ENCODE results near the gene ABHD6. TPM values are rescaled to one million over a fixed set of nuclear protein-coding genes. Genes with fewer than 3 reads are reported as not detected.
"Not testable (repeated sequence)": the region's sequence is repeated elsewhere in the genome, so short reads cannot be mapped to it uniquely, and the experiment has no call there.

ABHD6 gene, protein sequence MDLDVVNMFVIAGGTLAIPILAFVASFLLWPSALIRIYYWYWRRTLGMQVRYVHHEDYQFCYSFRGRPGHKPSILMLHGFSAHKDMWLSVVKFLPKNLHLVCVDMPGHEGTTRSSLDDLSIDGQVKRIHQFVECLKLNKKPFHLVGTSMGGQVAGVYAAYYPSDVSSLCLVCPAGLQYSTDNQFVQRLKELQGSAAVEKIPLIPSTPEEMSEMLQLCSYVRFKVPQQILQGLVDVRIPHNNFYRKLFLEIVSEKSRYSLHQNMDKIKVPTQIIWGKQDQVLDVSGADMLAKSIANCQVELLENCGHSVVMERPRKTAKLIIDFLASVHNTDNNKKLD
- total RNA-seq (2014; rRNA removed; shearing (Covaris generic)), result 19.5 and 20.1 TPM in 2 replicates

DNA sequence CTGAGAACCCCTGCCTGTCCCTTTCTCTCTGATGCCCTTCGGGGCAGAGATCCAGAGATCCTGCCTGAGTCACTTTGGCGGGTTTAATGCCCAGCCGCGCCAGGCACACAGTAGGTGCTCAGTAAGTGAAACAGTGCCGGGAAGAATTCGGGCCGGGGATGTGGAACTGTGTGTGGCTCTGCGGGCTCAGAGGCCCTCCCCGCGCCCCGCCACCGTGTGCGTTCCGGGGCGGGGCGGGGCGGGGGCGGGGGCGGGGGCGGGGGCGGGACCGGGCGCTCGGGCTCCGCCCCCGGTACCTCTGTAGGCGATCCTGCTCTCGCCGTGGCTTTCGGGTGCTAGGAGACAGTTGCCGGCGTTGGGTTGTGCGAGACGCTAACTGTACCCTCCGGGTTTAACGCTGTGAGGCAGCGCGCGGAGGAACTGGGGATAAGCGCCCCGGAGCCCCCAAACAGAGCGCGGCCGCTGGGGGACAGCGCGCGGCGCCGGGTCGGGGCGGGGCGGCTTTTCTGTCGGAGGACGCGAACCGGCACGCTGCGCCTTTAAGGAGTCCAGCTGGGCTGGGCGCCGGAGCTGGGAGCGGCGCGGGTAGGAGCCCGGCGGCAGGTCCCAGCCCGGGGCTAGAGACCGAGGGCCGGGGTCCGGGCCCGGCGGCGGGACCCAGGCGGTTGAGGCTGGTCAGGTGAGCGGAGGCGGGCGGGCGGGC lies at the start of gene ABHD6:
Gene ABHD6 (plus strand): TSS at position 555 of the 703 bp plus-strand sequence. CDS start 18,795 bp downstream, outside the sequence.
- peak; percentile 77 for DNase-seq (ENCODE audit: low read depth)

DNA sequence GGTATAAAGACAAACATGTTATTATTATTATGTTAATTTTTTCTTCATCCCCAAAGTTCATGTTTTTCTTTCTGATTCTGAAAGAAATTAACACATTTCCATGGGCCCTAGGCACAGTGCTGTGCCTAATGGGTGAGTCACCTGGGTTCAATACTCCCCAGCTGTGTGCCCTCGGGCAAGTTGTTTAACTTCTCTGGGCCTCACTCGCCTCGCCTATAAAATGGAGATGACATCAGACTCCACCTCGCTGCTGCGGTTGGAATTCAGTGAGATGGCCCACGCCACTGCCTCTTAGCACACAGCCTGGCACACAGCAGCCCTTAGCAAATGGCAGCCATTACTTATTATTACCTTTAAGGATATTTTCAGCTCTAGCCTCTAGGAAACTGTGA lies 49.4 kb upstream of the ABHD6 start:
- peak; percentile 95 for DNase-seq (ENCODE audit: low read depth)

DNA sequence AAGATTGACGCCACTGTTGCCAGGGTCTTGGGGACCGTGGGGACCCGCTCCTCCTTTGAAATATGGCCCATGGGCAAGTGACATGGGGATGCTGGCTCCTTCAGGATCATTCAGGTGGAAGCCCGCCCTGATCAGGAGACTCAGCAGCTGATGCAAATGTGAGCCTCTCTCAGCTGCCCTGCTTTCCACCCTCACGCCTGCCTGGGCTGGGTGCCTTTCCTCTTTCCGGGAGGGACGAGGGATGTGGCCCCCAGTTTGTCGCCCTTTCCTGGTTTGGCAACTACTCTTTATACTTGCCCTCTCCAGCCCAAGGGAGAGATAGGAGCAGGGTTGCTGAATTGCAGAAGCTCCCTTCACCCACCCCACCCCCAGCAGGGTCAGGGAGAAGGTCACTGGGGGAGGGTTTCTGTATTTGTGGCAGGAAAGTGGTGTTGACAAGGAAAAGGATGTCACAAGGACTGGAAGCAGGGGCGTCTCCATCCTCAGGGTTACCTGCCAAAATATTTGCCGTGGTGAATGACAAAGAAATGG lies 48.6 kb upstream of the ABHD6 start:
- DNase-seq (ENCODE audit: low read depth), result no peak

DNA sequence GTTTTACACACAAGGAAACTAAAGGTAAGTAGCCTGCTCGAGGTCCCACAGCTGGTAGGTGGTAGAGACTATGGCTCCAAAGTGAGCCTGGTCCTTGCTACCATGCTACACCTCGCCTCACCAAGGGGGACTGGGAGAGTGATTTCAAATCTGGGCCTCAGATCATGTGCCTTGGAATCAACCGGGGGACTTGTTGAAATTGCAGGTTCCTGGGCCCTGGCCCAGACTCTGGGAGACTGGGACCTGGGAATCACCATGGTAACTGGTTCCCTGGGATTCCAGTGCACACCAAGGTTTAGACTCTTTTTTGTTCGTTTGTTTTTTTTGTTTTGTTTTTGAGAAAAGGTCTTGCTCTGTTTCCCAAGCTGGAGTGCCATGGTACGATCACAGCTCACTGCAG lies 47.9 kb upstream of the ABHD6 start:
- no peak for DNase-seq (ENCODE audit: low read depth)

DNA sequence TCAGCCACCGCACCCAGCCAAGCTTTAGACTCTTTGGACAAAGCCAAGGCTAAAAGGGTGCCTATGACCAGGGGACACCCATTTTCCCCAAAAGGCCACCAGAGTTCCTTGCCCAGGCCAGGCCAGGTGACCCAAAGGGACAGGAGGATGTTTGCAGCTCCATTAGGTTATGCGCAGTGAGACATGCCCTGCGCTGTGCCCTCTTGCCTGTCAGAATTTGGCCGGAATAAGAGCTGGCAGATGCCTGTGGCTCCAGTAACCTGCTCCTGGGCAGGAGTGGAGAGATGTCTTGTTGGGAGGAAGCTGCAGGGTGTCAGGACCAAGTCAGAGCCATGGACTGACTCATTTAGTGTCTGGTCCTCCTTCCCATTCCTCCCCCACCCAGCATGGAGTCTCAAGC lies 47.3 kb upstream of the ABHD6 start:
- peak; percentile 30 for DNase-seq (ENCODE audit: low read depth)

DNA sequence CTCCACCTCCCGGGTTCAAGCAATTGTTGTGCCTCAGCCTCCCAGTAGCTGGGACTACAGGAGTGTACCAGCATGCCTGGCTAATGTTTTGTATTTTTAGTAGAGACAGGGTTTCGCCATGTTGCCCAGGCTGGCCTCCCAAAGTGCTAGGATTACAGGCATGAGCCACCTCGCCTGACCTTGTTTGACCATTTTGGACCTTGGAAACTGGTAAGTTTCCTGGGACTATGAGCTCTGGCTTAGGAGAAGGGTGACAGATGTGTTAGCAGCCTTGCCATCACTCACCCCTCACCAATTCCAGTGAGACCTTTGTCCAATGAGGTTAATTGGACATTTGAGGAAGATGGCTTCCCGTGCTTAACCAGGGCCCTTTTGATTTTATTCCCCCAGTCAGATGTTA lies 46.7 kb upstream of the ABHD6 start:
- DNase-seq (ENCODE audit: low read depth), result no peak

DNA sequence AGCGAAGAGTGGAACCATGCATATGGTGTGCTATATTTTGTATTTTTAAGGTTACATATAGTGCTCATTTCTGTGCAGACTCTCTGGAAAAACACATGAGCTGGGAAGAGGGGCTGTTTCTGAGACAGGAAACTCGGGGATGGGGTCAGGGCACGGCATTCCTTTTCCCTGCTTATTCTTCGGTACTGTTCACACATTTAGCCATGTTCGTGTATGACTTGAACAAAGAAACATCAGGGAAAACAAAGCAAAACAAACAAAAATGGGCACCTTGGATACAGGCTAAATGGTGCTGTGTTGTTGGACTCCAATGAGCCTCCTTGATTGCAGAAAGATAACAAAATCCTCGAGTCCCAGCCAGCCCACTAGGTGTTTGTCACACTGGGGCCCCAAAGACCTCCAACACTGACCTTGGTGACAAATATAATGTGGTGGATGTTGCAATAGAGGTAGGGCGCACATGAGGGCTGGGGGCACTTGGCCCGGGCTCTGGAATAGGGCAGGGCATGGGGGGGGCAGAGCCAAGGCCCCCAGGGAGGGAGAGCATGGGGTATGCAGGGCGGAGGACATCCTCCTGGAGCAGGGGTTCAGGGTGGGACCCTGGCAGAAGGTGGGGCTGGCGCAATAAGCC lies 46.1 kb upstream of the ABHD6 start:
- no peak for DNase-seq (ENCODE audit: low read depth)

DNA sequence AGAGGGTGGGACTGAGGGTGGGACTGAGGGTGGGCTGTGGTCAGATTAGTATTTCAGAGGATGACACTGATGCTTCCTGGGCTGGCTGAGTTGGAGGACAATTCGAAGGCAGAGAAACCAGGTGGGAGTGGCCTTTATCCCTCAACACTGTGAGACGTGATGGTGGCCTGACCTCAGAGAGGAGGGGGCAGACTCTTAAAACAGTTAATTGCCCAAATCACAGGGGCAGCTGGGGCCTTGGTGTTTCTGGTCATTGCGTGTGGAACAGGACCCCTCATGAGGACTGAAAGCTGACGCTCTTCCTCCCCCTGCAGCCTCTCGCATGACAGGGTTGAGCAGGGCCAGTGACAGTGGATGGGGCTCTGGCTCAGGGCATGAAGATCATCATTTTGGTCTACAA lies 45.5 kb upstream of the ABHD6 start:
- no peak for DNase-seq (ENCODE audit: low read depth)

DNA sequence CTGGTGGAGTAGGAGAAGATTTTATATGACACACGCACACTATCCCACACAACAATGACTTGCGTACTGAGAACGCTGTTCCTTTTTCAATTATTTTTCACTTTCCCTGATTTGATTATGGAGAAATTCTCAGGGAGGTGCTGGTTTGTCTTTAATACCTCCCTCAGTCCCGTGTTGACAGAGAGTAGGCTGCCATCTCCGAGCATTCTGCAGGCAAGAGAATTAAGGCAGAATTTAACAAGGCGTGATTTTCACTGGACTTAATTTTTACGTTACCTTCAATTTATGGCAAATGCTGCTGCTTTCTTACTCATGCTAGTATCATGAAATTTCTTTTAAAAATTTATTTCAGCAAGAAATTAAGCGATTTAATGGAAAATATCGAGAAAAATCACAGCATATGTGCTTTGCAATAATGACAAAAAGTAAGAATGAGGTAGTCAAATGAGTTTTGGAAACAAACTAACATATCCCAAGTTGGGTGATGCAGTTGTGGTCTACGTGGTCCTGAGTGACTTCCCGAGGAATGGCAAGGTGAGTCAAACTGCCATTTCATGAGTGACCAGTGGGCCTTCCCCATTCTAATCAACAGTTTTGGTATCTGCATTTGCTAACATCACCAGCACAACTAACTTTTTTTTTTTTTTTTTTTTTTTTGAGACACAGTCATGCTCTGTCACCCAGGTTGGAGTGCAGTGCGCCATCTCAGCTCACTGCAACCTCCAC lies 43.7 kb upstream of the ABHD6 start:
- DNase-seq (ENCODE audit: low read depth), result no peak

DNA sequence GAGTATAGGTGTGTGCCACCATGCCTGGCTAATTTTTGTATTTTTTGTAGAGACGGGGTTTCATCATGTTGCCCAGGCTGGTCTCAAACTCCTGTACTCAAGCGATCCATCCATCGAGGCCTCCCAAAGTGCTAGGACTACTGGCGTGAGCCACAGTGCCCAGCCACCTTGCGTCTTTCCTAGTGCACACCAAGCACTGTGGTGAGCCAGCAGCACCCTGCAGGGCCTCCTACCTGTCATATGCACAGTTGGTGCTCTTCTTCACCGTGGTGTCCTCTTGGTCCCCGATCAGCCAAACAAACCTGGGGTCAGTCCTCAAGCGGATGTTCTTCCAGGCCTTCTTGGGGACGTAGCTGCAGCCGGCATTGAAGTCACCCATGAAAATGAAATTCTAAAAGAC lies 40.0 kb upstream of the ABHD6 start:
- no peak for DNase-seq (ENCODE audit: low read depth)

DNA sequence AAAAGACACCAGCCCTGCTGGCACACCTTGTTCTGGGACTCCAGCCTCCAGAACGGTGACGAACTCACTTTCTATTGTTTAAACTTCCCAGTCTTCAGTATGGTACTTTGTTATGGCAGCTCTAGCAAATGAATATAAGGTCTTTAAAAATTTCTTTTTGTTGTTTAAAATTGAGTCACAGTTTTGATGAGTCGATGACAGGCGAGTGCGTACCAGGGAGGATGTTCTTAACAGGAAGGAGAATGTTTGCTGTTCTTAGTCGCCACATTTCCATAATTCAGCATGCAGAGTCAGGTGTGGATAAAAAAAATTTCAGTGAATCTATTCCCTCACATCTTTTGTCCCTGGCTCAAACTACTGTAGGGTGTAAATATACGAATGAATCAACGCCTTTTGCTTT lies 39.2 kb upstream of the ABHD6 start:
- no peak for DNase-seq (ENCODE audit: low read depth)

DNA sequence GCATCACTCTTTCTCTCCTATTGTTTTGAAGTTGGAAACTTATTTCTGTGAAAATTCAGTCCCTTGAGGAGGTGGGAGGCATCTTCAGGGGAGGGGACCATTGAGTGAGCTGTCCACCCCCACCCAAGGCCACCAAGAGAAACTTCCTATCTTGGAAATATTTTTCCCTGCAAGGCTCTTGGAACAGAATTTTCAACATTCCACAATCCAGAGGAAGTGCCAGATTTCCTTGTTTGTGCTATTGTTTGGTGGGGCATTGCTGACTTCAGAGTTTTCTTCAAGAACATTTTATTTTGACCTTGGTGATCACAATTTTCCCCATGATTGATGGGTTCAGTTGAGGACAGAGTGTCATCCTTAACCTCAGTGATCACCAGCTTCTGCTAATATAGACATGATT lies 38.8 kb upstream of the ABHD6 start:
- DNase-seq (ENCODE audit: low read depth), result no peak

DNA sequence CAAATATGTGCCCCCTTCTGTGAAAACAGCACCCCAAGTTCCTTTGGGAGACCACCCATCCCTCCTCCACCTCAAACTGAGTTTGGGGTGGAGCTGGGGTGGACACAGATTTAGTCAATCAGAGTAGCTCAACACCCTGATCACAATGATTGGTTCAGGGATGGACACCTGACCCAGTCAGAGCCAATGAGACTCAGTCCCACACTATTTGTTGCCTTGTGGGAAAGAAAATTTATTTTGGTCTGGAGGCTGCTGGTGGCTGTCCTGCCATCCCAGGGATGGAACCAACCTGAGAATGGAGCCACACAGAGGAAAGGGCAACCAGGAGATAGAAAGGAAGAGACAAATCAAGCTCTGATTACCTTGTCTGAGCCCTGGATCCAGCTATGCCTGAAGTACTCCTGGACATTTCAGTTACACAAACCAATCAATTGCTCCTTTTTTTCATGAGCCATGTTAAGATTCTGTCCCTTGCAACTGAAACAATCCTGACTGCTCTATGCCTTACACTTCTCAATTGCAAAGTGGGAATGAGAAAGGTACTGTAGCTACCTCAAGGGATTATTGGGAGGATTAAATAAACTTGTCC lies 37.4 kb upstream of the ABHD6 start:
- DNase-seq (ENCODE audit: low read depth), result no peak

DNA sequence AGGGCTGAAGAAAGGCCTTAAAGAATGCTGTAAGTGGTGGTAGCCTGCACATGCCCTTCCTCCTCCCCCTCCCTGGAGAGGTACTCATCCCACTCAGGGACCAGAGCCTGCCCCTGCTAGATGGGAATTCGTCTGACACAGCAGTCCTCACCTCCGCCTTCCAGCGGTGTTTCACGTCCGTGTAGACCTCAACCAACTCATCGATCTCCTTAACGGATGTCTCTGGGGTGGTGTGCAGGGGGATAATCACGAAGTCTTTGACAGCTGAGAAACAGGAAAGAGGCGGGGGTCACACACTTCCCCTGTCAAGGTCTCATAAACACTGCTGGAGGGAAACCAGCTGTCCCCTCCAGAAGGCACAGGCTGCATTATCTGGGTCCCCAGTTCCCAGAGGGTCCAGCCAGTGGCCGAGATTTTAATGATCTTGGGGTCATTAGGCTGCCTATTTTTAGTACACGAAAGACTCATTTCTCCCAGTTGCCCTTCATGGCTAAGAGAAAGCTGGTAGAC lies 36.7 kb upstream of the ABHD6 start:
- no peak for DNase-seq (ENCODE audit: low read depth)

DNA sequence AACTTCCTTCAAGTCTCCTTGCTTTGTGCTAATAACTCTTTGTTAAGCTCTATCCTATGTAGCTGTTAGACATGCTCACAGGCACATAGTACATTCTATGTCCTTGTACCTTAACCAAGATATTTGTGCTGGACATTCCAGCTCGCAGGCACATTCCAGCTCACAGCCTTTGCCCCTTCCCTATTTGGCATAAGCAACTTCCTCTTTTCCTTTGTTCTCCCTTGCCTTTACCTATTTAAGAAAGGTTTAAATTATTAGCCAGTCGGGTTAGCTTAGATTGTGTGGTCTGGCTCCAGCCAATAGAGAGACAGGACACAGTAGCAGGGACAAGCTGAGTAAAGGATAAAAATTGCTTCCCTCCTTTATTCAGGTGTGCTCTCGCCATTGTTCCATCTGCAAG lies 36.1 kb upstream of the ABHD6 start:
- not testable (repeated sequence) for DNase-seq (ENCODE audit: low read depth)

DNA sequence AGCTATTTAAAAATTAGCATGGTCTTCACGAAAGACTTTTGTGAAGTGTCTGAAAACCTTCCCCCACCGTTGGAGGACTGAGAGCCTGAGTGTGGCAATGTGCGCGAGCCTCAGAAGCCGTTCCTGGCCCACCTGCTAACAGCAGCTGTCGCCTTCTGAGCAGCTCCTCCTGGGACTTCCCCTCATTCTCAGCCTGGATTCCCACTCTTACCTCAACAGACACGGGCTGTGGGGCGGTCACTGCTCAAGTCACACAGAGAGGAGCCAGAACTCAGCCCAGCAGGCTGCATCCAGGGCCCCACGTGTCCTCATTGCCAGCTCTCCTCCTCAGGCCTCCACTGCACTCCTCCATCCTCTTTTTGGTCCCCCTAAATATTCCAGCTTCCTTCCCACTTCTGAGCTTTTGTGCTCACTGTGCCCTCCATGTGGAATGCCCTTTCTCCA lies 34.7 kb upstream of the ABHD6 start:
- no peak for DNase-seq (ENCODE audit: low read depth)

DNA sequence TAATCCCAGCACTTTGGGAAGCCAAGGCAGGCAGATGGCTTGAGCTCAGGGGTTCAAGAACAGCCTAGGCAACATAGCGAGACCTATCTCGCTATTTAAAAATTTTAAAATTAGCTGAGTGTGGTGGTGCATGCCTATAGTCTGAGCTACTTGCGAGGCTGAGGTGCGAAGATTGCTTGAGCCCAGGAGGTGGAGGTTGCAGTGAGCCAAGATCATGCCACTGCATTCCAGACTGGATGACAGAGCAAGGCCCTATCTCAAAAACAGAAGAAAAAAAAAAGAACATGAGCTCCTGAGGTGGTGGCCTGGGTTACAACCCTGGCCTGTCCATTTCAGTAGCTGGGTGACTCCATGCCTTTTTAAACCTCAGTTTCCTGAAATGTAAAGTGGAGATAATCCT lies 34.1 kb upstream of the ABHD6 start:
- no peak for DNase-seq (ENCODE audit: low read depth)

DNA sequence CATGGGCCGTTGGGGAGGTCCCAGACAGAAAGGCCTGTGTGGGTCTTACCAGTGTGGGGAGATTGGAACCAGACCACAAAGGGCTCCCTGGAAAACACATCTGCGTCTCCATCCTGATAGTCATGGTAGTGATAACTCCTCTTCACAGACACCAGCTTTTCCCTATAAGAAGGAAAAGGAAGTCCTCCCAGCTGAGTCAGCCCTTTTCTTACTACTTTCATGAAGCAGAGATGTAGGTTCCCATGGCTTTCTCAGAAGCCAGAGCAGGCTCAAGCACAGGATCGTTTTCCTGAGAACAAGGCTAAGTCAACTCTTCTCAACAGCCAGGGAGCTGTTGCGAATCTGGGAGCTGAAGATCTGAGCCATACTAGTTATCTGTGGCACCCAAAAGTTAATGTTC lies 32.9 kb upstream of the ABHD6 start:
- no peak for DNase-seq (ENCODE audit: low read depth)

DNA sequence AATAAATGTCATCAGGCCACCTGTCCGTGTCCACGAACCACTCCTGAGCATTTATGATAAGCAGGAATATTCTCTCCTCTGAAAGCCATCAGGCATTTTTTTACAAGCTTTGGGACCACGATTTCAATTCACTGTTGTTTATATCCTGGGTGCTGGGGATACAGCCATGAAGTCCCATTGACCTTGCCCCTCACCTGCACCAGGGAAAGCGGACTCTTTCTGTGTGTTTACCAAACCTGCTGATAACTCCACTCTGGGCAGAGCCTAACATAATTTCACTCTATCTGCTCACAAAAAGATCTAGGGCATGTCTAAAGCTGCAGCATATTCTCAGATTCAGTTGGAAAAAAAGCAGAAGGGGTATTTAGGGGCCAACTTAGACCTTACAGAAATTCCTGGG lies 31.6 kb upstream of the ABHD6 start:
- DNase-seq (ENCODE audit: low read depth), result no peak

DNA sequence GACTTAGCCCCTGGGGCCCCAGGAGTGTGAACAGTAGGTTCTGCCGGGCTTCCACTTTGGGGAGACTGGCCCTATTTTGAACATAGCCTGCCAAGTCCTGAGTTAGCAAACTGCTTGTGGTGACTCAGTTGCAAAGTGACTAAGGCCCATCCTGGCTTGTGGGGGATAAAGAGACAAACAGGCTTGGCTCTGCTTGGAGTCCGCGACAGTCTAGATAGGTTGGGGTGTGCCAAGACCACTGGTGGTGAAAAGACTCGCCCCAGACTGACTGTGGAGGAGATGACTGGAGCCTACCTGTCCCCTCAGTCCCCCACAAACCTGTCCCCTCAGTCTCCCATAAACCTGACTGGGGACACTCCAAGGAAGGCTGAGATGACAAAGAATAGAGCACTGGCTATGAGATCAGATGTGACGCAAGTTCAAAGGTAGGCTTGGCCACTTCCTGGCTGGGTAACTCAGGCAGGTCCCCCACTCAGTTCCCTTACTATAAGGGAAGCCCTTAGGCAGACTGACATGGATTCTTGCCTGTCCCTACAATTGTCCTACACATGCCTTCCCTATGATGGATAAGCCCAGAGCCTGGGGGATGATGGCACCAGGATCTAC lies 31.1 kb upstream of the ABHD6 start:
- peak; percentile 84 for DNase-seq (ENCODE audit: low read depth)

DNA sequence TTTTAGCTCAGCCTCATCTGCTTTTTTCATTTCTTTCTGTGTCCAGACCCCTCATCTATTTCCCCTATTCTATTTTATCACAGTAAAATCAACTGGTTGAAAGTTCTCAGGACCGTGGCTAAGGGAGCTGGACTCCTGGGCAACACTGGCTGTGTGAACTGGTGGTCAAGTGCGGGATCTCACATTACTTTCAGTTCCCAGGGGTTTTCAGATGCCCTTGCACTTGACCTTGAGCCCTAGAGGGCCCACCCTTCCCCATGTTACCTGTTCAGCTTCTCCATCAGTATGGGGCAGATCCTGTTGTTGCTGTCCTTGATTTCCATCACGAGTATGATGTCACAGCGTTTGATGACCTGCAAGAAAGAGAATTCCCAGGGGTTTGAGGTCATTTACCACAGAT lies 29.6 kb upstream of the ABHD6 start:
- DNase-seq (ENCODE audit: low read depth), result no peak
